Measurements from ENCODE around the gene ARHGAP26. TPM values are rescaled to one million over a fixed set of nuclear protein-coding genes. Genes with fewer than 3 reads are reported as not detected.

ARHGAP26 gene
- total RNA-seq, 1 donor from 2014 or later = 71.6 TPM

GRCh38 chr5:143213851-143214363, 443.7 kb downstream of the ARHGAP26 start:
- intact Hi-C loops (cut with DNase I) = no loop called here
- DNase-seq (ENCODE audit: low spot score) (no peak), ATAC-seq (no peak)

- ATAC-seq = no peak
- DNase-seq (ENCODE audit: low spot score) = no peak
- intact Hi-C loops (cut with DNase I) = no loop called here
Measured at GRCh38 chr5:143214458-143214857, 444.3 kb downstream of the ARHGAP26 start.

DNA sequence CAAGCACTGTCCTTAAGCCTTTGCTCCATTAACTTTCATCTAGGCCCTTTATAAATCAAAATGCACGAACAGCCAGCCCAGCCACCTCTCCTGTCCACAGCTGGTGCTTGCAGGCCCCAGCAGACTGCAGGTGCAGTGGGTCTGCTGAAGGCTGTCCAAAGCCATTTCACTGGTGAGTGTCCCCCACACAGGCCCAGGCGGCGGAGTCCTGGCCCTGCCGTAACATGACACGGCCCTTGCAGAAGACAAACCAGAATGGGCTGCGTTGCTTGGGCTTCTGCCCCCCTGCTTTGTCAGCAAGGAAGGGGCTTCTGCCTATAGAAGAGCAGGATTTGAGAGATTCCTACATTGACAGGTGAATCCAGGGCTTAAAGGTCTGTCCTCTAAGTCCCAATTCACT, 444.7 kb downstream of the ARHGAP26 start:
- no peak for ATAC-seq
- intact Hi-C loops (cut with DNase I) = no loop called here

DNA sequence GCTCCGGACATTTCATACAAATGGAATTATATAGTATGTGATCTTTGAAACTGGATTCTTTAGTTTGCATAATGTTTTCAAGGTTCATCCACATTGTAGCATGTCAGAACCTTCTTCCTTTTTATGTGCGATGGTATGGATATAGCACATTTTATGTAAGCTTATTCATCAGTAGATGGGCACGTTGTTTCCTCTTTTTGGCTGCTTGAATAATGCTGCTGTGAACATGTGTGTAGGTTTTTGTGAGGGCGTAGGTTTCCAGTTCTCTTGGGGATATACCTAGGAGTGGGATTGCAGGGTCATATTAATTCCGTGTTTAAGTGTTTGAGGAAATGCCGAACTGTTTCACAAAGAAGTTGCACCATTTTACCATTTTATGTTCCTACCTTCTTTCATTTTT, 445.5 kb downstream of the ARHGAP26 start:
- no peak for DNase-seq (ENCODE audit: low spot score)
- no peak for ATAC-seq
- intact Hi-C loops (cut with DNase I) = no loop called here

More for the DNA sequence above, 444.7 kb downstream of the ARHGAP26 start:
- DNase-seq (ENCODE audit: low spot score) = no peak

DNA sequence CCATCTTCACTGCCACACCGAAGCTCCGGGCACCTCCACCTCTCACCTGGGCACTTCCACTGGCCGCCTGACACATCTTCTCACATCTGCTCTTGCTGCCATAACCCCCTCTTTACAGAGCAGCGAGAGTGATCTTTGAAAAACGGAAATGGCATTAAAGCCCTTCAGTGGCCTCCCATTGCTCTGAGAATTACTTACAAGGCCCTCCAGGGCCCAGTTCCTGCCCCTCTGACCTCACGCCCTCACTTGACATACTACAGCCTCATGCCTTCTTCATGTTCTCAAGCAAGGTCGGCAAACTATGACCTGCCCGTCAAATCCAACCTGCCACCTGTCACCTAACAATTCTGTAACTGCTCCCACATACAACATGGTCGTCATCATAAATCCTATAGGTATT, 446.0 kb downstream of the ARHGAP26 start:
- intact Hi-C loops (cut with DNase I) = no loop called here
- DNase-seq (ENCODE audit: low spot score) = no peak
- ATAC-seq = no peak

- no peak for DNase-seq (ENCODE audit: low spot score)
- intact Hi-C loops (cut with DNase I) = no loop called here
- no peak for ATAC-seq
Measured at GRCh38 chr5:143217065-143217803, 447.1 kb downstream of the ARHGAP26 start.

- no peak for DNase-seq (ENCODE audit: low spot score)
- intact Hi-C loops (cut with DNase I) = no loop called here
- no peak for ATAC-seq
Measured at GRCh38 chr5:143217804-143218160, 447.6 kb downstream of the ARHGAP26 start.

DNA sequence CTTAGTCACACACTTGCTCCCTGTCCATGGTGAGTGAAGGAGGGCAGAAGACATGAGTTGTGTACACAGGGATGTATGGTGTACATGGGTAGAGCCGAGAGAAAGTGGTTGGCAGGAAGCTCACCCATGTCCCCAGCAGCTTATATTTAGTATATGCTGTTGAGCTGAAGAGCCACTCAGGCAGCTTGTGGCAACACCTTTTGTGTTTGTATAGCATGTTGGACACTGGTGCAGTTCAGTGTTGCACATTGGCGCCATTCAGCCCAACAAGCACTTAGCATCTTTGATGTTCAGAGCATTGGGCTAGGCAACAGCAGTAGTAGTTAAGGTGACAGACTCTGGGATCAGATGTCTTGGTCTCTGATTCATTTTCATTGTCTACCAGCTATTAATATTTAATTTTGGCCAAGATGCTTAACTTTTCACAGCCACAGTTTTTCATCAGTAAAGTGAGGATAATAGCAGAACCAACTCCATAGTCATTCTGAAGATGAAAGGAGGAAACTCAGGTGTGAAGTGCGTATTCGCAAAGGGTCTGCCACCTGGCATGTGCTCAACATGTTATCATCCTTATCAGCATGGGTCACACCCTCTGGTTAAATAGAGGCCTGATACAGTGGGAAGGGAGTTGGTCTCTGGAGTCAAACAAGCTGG, 448.5 kb downstream of the ARHGAP26 start:
- intact Hi-C loops (cut with DNase I) = no loop called here
- no peak for ATAC-seq
- no peak for DNase-seq (ENCODE audit: low spot score)

DNA sequence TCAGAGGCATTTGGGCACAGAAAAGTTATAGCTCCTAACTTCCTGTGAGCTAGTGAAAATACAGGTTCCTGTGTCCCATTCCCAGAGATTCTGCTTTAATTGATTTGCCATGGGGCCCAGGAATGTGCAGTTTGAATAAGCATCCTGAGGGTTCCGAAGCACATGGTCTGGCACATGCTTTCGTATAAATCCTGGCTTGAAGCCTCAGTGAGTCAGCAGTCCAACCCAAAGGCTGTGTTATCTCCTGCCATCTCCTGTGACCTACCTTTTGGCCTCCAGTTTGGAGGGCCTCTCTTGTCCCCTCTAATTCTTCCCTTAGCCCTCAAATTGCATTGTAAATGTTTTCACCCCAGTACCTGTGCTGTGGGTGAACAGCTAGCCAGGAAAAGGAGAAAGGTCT, 449.5 kb downstream of the ARHGAP26 start:
- ATAC-seq (no peak), DNase-seq (ENCODE audit: low spot score) (no peak)
- intact Hi-C loops (cut with DNase I) = no loop called here

- no peak for ATAC-seq
- intact Hi-C loops (cut with DNase I) = no loop called here
- no peak for DNase-seq (ENCODE audit: low spot score)
Measured at GRCh38 chr5:143220748-143221251, 450.6 kb downstream of the ARHGAP26 start.

- ATAC-seq (peak; percentile 49), DNase-seq (ENCODE audit: low spot score) (no peak)
- intact Hi-C loops (cut with DNase I) = no loop called here
Measured at GRCh38 chr5:143222287-143223231, 452.4 kb downstream of the ARHGAP26 start.

- ATAC-seq (no peak), DNase-seq (ENCODE audit: low spot score) (no peak)
- intact Hi-C loops (cut with DNase I) = no loop called here
Measured at GRCh38 chr5:143224672-143225071, 454.5 kb downstream of the ARHGAP26 start.

DNA sequence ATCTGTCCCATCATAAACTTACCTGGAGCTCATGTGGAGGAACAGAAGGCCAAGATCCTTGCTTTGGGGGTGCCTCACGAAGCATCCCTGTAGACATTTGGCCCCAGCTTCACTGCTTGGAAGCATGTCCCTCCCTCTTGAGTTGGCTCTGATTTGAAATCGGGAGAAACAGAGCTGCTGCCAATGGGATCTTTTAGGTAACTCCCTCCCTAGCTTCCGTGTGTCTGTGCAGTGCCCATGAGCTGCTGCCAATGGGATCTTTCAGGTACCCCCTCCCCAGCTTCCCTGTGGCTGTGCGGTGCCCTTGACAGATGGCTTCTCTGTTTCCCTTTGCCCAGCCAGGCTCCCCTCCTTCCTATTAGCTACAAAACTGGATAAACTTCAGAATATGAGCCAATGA, 455.3 kb downstream of the ARHGAP26 start:
- DNase-seq (ENCODE audit: low spot score) (no peak), ATAC-seq (no peak)
- intact Hi-C loops (cut with DNase I) = no loop called here

- intact Hi-C loops (cut with DNase I) = no loop called here
- ATAC-seq (no peak), DNase-seq (ENCODE audit: low spot score) (no peak)
Measured at GRCh38 chr5:143226361-143226760, 456.2 kb downstream of the ARHGAP26 start.

DNA sequence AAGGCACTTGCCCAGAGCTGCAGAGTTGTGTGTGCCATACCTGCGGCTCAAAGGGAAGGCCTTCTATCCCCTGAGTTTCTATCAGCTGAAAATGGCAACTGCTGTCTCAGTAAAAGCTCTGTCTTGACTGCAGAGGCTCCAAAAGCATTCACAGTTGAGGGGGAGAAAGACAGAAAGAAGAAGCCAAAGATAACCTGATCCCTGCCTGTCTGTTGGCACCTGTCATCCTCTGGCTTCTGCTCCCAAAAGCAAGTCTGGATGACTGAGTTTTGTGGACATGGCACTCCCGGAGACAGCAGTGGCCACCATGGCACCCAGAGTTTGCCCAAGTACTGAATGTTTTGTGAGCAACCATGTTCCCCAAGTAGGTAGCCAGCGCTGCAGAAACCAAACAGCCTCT, 456.7 kb downstream of the ARHGAP26 start:
- intact Hi-C loops (cut with DNase I) = no loop called here
- no peak for ATAC-seq
- DNase-seq (ENCODE audit: low spot score) = no peak

DNA sequence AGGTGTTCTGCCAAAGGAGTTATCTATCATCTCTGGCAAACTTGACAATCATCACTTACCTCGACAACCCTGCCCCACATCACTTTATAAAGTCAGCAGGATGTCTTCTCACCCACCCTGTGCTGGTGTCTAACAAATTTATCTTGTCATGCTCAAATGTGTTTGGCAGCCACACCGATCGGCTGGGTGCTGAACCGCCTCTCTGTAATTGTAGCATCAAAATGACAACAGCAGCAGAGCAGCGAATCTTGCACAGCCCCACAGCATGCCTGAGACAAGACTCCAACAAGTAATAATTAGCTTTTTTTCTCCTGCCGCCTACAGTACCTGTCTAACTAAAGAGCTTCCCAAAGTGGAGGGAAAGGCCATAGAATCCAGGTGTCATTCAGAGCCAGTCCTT, 457.1 kb downstream of the ARHGAP26 start:
- intact Hi-C loops (cut with DNase I) = no loop called here
- ATAC-seq = no peak
- no peak for DNase-seq (ENCODE audit: low spot score)

DNA sequence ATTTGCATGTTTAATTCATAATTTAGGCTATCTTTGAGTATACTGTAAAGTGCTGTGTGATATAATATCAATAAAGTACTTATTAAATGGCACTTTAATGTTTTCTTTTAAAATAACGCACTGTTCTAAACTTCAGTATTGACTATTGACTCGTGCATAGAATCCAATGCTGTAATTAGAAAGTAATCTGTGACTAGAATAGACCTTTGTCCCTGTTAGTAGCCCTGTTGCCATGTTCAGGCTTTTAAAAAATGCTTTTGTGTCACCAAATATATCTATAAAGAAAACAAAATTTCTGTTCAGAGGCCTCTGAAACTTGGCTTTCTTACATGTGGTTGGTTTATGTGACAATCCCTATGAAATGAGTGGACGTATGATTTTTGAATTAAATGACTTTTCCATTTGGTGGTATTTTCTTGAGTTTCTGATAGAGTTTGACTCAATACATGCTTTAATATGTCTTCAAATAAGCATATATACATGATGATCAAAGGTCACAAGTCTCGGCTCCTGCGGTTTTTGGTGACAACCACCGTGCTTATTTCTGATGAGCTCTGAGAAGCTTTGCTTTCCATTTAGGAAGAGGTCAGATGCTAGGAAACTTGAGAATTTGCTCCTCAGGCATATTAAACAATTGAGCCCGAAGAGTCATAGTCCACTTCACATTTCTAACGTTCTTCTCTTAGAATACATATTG, 458.6 kb downstream of the ARHGAP26 start:
- no peak for DNase-seq (ENCODE audit: low spot score)
- intact Hi-C loops (cut with DNase I) = no loop called here
- ATAC-seq = no peak

DNA sequence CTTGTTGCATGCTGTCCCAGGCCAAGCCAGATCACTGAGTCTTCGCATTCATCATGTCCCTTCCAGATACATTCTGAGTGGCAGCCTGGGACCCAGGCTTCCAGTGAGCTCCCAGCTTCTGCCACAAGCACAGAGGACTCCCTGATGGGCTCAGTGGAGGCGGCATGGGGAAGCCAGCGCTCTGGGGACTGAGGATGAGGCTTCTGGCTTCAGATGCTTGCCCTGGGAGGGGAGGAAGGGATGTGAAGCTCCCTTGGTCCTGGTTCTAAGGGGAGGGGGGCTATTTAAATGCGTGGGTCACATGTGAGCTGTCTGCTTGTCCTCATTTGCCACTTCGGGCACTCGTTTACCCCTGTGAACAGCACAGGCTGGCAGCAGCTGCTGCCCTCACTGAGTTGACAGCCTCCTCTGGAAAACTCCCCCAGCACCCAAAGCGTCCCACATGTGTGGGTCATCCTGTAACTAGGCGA, 459.3 kb downstream of the ARHGAP26 start:
- intact Hi-C loops (cut with DNase I) = no loop called here
- ATAC-seq = peak; percentile 13
- DNase-seq (ENCODE audit: low spot score) = no peak
